Measurements from ENCODE around the gene RNASE7. TPM values are rescaled to one million over a fixed set of nuclear protein-coding genes. Genes with fewer than 3 reads are reported as not detected.

Gene RNASE7
- total and polyA plus RNA-seq, 11 donors, result 0.04 TPM; not detected in 10

DNA sequence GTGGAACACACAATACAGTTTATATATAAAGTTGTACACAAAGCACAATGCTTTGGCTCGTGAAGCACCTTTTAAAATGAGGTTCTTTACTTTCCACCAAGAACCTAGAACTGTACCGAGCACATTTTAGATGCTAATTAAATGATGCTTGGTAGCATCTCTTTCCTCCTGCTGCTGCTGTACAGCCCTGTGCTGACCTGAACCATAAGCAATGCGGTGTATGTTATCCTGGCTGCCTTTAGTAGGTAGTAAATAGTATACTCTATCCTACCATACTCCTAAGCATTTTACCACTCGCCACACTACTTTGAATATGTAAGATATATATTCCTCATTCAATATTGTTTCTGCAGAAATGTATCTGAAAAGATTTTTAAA, 12.6 kb downstream of the RNASE7 start:
- TF ChIP-seq, protein P1, sequence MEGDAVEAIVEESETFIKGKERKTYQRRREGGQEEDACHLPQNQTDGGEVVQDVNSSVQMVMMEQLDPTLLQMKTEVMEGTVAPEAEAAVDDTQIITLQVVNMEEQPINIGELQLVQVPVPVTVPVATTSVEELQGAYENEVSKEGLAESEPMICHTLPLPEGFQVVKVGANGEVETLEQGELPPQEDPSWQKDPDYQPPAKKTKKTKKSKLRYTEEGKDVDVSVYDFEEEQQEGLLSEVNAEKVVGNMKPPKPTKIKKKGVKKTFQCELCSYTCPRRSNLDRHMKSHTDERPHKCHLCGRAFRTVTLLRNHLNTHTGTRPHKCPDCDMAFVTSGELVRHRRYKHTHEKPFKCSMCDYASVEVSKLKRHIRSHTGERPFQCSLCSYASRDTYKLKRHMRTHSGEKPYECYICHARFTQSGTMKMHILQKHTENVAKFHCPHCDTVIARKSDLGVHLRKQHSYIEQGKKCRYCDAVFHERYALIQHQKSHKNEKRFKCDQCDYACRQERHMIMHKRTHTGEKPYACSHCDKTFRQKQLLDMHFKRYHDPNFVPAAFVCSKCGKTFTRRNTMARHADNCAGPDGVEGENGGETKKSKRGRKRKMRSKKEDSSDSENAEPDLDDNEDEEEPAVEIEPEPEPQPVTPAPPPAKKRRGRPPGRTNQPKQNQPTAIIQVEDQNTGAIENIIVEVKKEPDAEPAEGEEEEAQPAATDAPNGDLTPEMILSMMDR (IDR thresholded peaks at IDR 0.05), result no peak
- Histone ChIP-seq H3K27me3 (no peaks in the 10 kb centered on the region), H3K4me1 (peaks cover 0 to 5% (median 0%) of the 10 kb centered on the region in 12 donors), H3K36me3 (no peaks in the 10 kb centered on the region), H3K9me3 (no peaks in the 10 kb centered on the region), H3K27ac (no peak overlapping the region), H3K4me3 (no peak overlapping the region)
- intact Hi-C loops (cut with DNase I), result loop anchor here in 1 of 10 donors (5.0 kb wide), 1 partner anchor 42 kb away; no protein-coding TSS in a partner anchor
- WGBS, 4 donors, result 78 to 97% (median 89%) methylated on average over 4 of the region's 4 CpGs
- DNase-seq, result no peak
- no peak for ATAC-seq

DNA sequence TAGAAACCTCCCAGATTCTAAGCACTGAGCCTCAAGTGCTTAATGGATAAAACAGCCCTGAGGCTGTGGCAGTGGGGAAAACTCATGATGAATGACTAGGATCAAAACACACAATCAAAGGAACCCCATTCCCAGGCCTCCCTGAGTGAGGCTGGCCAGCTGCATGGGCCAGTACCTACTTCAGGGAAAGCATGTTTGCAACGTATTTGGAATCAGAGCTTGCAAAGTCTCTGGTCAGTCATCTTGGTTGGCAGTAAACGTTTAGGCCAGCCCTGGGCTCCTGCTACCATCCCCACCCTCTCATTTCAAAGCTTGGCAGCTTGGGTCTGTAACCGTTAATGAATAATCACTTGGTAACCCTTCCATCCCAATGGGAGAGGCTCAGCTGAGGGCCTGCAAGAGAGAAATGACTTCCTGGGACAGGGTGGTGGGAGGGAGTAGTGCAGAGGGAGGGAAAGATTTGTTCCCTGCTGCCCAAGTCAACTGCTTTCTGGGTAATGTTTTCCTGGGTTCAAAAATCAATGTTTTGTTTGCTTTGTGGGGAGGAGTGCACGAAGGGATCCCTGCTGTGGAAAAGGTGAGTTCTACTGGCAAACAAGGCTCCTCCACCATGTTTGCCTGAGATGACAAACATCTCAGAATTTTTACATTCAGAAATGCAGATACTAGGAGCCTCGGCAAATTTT, 13.4 kb downstream of the RNASE7 start:
- H3K36me3 ChIP-seq, result no peaks in the 10 kb centered on the region
- no peak for ATAC-seq
- intact Hi-C loops (cut with DNase I), result loop anchor here in 1 of 10 donors (5.0 kb wide), 1 partner anchor 43 kb away; no protein-coding TSS in a partner anchor
- WGBS, 4 donors, result 58 to 73% (median 68%) methylated on average over 5 of the region's 5 CpGs
- H3K4me3 ChIP-seq, result no peak overlapping the region
- H3K27ac ChIP-seq, result no peak overlapping the region
- TF ChIP-seq, protein P1 (IDR thresholded peaks at IDR 0.05), result no peak
- TF ChIP-seq POLR2A (IDR thresholded peaks at IDR 0.05), result no peak
- H3K9me3 ChIP-seq, result no peaks in the 10 kb centered on the region
- no peak for DNase-seq
- H3K4me1 ChIP-seq, result peaks cover 0 to 5% (median 0%) of the 10 kb centered on the region in 12 donors
- H3K27me3 ChIP-seq, result no peaks in the 10 kb centered on the region

DNA sequence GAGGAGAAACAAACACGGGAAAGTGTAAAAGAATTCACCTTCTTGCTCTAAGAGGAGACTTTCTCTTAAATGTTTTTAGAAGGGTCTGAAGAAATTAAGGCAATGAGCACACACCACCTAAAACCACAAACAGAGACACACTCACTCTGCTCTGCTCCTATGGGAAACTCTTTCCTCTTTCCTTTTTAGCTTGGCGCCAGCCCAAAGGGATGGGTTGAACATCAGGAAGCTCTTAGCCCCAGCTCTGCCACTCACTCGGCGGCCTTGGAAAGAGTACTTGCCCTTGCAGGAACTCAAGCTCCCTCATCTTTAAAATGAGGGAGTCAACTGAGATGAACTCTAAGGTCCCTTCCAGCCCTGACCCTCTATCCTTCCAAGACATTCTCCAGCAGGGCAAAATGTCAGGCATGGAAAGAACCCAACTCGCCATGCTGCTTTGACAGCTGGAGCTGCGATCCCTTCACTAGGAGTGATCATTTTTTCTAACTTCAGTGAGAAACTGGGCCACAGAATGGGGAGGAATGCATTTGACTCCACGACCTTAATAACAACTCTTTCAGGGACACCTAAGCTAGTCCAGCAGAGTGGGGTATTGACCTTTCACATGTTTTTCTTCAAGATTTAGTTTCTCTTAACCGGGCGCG, 14.5 kb downstream of the RNASE7 start:
- ATAC-seq (peak in 1 of 4 donors; percentile 25), DNase-seq (no peak)
- TF ChIP-seq POLR2A (IDR thresholded peaks at IDR 0.05), result no peak
- TF ChIP-seq, protein P1 (IDR thresholded peaks at IDR 0.05), result no peak
- H3K27ac ChIP-seq, result no peak overlapping the region
- H3K4me1 ChIP-seq, result peaks cover 0 to 5% (median 0%) of the 10 kb centered on the region in 12 donors
- 73 to 83% (median 78%) methylated on average over 10 of the region's 10 CpGs for WGBS, 4 donors
- H3K36me3 ChIP-seq, result no peaks in the 10 kb centered on the region
- H3K27me3 ChIP-seq, result no peaks in the 10 kb centered on the region
- intact Hi-C loops (cut with DNase I), result loop anchor here in 1 of 10 donors (5.0 kb wide), 1 partner anchor 44 kb away; no protein-coding TSS in a partner anchor
- no peak overlapping the region for H3K4me3 ChIP-seq
- no peaks in the 10 kb centered on the region for H3K9me3 ChIP-seq

Data from heart left ventricle (tissue), 16 donors.